H1 (cell line): ENCODE data around the gene SYT17. TPM values are rescaled to one million over a fixed set of nuclear protein-coding genes. Genes with fewer than 3 reads are reported as not detected.

Experiments
- CTCF ChIA-PET: fragments of 300-600 bp; sonication (Branson Sonifier 250); formaldehyde crosslinking; loops from one replicate; lab custom pipeline; 2021; ENCODE audit not compliant: partially characterized antibody; lab: Charles Lee
- POLR2A ChIA-PET: fragments of 300-600 bp; sonication (Branson Sonifier 250); formaldehyde crosslinking; loops from one replicate; lab custom pipeline; 2021; ENCODE audit warnings: inconsistent platforms; ENCODE audit not compliant: partially characterized antibody; lab: Charles Lee
- DNase-seq, 2 experiments: peaks; one replicate each; pipeline versions ENCODE4 v3.0.0 to v3.0.0-alpha.2; 2010 to 2022; ENCODE audit warnings: low spot score in 2 of 2, low read depth in 1 of 2, mixed read lengths in 1 of 2
- FAIRE-seq: peaks from 2 replicates; lab custom pipeline; 2011; peaks lifted over from hg19 to GRCh38; lab: Jason Lieb, UNC
- H2AFZ ChIP-seq: 2 replicates; pipeline ENCODE4 v1.8.1; 2012; ENCODE audit warnings: low read length, inconsistent platforms
- H2AK5ac ChIP-seq: 2 replicates; pipeline ENCODE4 v1.6.1; 2013; ENCODE audit warnings: low read depth, low read length
- H2BK120ac ChIP-seq: replicated peaks from 2 replicates; pipeline ENCODE3; 2013; ENCODE audit warnings: low read depth, low read length, inconsistent platforms
- H2BK12ac ChIP-seq: 2 replicates; pipeline ENCODE4 v1.6.1; 2013; ENCODE audit warnings: low read depth, low read length
- H2BK15ac ChIP-seq: 2 replicates; pipeline ENCODE4 v1.6.1; 2013; ENCODE audit warnings: low read length
- H2BK20ac ChIP-seq: 2 replicates; pipeline ENCODE4 v1.6.1; 2013; ENCODE audit warnings: low read length
- H2BK5ac ChIP-seq: 2 replicates; pipeline ENCODE4 v1.6.1; 2013; ENCODE audit warnings: low read depth, low read length
- H3K14ac ChIP-seq: 2 replicates; pipeline ENCODE4 v1.6.1; 2013; ENCODE audit warnings: inconsistent platforms; ENCODE audit not compliant: insufficient read length
- H3K18ac ChIP-seq: 2 replicates; pipeline ENCODE4 v1.6.1; 2013; ENCODE audit warnings: low read length; ENCODE audit errors: extremely low read depth
- H3K23ac ChIP-seq: 2 replicates; pipeline ENCODE4 v1.6.1; 2013; ENCODE audit warnings: inconsistent platforms; ENCODE audit not compliant: insufficient read length
- H3K23me2 ChIP-seq: 2 replicates; pipeline ENCODE4 v1.6.1; 2013; ENCODE audit warnings: low read depth, low read length
- H3K27ac ChIP-seq: 2 replicates; pipeline ENCODE4 v1.6.1; 2011; ENCODE audit warnings: low read depth, low read length, inconsistent platforms
- H3K27me3 ChIP-seq, 4 experiments: replicated peaks in 1 of 4; 1 replicate in 1 of 4; 2 replicates in 3 of 4; pipeline versions ENCODE4 v1.6.1 to v1.8.1; 2011 to 2013; ENCODE audit warnings: low read length in 3 of 4, mild to moderate bottlenecking in 3 of 4, inconsistent platforms in 2 of 4, mixed read lengths in 2 of 4, moderate library complexity in 1 of 4; ENCODE audit not compliant: control insufficient read depth in 3 of 4, insufficient read depth in 3 of 4; ENCODE audit errors: extremely low read depth in 1 of 4
- H3K36me3 ChIP-seq, 4 experiments: 2 replicates each; pipeline versions ENCODE4 v1.6.1 to v1.8.1; 2011 to 2013; ENCODE audit warnings: mild to moderate bottlenecking in 4 of 4, low read length in 3 of 4, moderate library complexity in 2 of 4, control low read depth in 1 of 4, inconsistent platforms in 1 of 4; ENCODE audit not compliant: insufficient read depth in 4 of 4, control insufficient read depth in 2 of 4
- H3K4ac ChIP-seq: replicated peaks from 2 replicates; pipeline ENCODE3; 2013; ENCODE audit warnings: low read length, low read depth, mixed read lengths, inconsistent platforms; ENCODE audit not compliant: insufficient read length
- H3K4me1 ChIP-seq, 4 experiments: replicated peaks in 1 of 4; 1 replicate in 1 of 4; 2 replicates in 3 of 4; pipeline versions ENCODE4 v1.6.1 to v1.8.1; 2011 to 2013; ENCODE audit warnings: low read length in 3 of 4, inconsistent platforms in 2 of 4, mixed read lengths in 1 of 4; ENCODE audit not compliant: insufficient read depth in 4 of 4, control insufficient read depth in 3 of 4
- H3K4me2 ChIP-seq, 2 experiments: 2 replicates each; pipeline versions ENCODE4 v1.6.1 to v1.8.1; 2011 to 2013; ENCODE audit warnings: low read depth in 2 of 2, low read length in 2 of 2, control low read depth in 1 of 2, inconsistent platforms in 1 of 2, mild to moderate bottlenecking in 1 of 2; ENCODE audit not compliant: insufficient read depth in 1 of 2
- H3K4me3 ChIP-seq, 4 experiments: fragments of 200-600, 300-600 bp in 1 of 4; sonication (generic), shearing (Covaris generic), sonication (Bioruptor Twin) in 1 of 4; 2 replicates each; pipeline versions ENCODE4 v1.5.1 to v1.8.1; 2011 to 2016; ENCODE audit warnings: low read length in 4 of 4, low read depth in 3 of 4, control low read depth in 2 of 4, inconsistent platforms in 2 of 4, mild to moderate bottlenecking in 2 of 4, mixed read lengths in 1 of 4, moderate library complexity in 1 of 4; ENCODE audit not compliant: insufficient read depth in 2 of 4; ENCODE audit errors: extremely low read depth in 1 of 4
- H3K56ac ChIP-seq: replicated peaks from 2 replicates; pipeline ENCODE3; 2013; ENCODE audit warnings: low read depth, mild to moderate bottlenecking, mixed read lengths, low read length, inconsistent platforms; ENCODE audit not compliant: insufficient read length
- H3K79me1 ChIP-seq: 2 replicates; pipeline ENCODE4 v1.6.1; 2013; ENCODE audit warnings: low read depth, low read length, control low read depth
- H3K79me2 ChIP-seq, 2 experiments: 2 replicates each; pipeline versions ENCODE4 v1.6.1 to v1.8.1; 2012 to 2013; ENCODE audit warnings: low read length in 2 of 2, mild to moderate bottlenecking in 2 of 2, inconsistent platforms in 1 of 2; ENCODE audit not compliant: insufficient read depth in 2 of 2, control insufficient read depth in 1 of 2
- H3K9ac ChIP-seq, 4 experiments: replicated peaks in 1 of 4; 1 replicate in 1 of 4; 2 replicates in 3 of 4; pipeline versions ENCODE4 v1.6.1 to v1.8.1; 2011 to 2013; ENCODE audit warnings: low read depth in 3 of 4, low read length in 3 of 4, control low read depth in 2 of 4, mild to moderate bottlenecking in 2 of 4, moderate library complexity in 2 of 4, inconsistent platforms in 1 of 4; ENCODE audit errors: extremely low read depth in 1 of 4
- H3K9me3 ChIP-seq, 2 experiments: 2 replicates each; pipeline versions ENCODE4 v1.6.1 to v1.8.1; 2012 to 2013; ENCODE audit warnings: mild to moderate bottlenecking in 2 of 2, moderate library complexity in 2 of 2, control low read depth in 1 of 2, inconsistent platforms in 1 of 2, low read depth in 1 of 2, low read length in 1 of 2, mixed read lengths in 1 of 2; ENCODE audit not compliant: insufficient read depth in 2 of 2
- H4K20me1 ChIP-seq, 2 experiments: replicated peaks in 1 of 2; 2 replicates each; pipeline versions ENCODE3 to v1.8.1; 2011 to 2013; ENCODE audit warnings: inconsistent platforms in 2 of 2, low read length in 2 of 2, mild to moderate bottlenecking in 1 of 2; ENCODE audit not compliant: insufficient read depth in 2 of 2, control insufficient read depth in 1 of 2
- H4K5ac ChIP-seq: 2 replicates; pipeline ENCODE4 v1.6.1; 2013; ENCODE audit warnings: low read length, low read depth, mixed read lengths, inconsistent platforms; ENCODE audit not compliant: insufficient read length
- H4K8ac ChIP-seq: 2 replicates; pipeline ENCODE4 v1.8.0; 2013; ENCODE audit warnings: mild to moderate bottlenecking, moderate library complexity, low read length, inconsistent platforms; ENCODE audit not compliant: insufficient read depth; ENCODE audit errors: extremely low read depth
- H4K91ac ChIP-seq: replicated peaks from 2 replicates; pipeline ENCODE3; 2013; ENCODE audit warnings: low read length, mixed read lengths, inconsistent platforms; ENCODE audit not compliant: insufficient read length
- BACH1 ChIP-seq: IDR thresholded peaks from 2 replicates; pipeline ENCODE4 v1.6.1; 2012; ENCODE audit warnings: low read length, improper control_type of control experiment
- EP300 ChIP-seq, 2 experiments: IDR thresholded peaks; 1 replicate in 1 of 2; 2 replicates in 1 of 2; pipeline ENCODE4 v1.6.1; 2011 to 2012; ENCODE audit warnings: low read depth in 2 of 2, low read length in 2 of 2, mild to moderate bottlenecking in 2 of 2, borderline replicate concordance in 1 of 2, inconsistent platforms in 1 of 2, moderate library complexity in 1 of 2
- GTF2F1 ChIP-seq: IDR thresholded peaks from 2 replicates; pipeline ENCODE4 v1.6.1; 2012; ENCODE audit warnings: low read depth, low read length, improper control_type of control experiment, borderline replicate concordance
- JUN ChIP-seq: IDR thresholded peaks from 2 replicates; pipeline ENCODE4 v1.6.1; 2011; ENCODE audit warnings: low read depth, mild to moderate bottlenecking, improper control_type of control experiment, low read length
- PHF8 ChIP-seq: fragments of 200-600 bp; sonication (generic); conservative IDR thresholded peaks from 2 replicates; pipeline ENCODE4 v1.7.1; 2012; ENCODE audit warnings: low read depth, mild to moderate bottlenecking, inconsistent platforms, low read length, moderate library complexity
- RXRA ChIP-seq: IDR thresholded peaks from 2 replicates; pipeline ENCODE4 v1.6.1; 2011; ENCODE audit warnings: low read depth, mild to moderate bottlenecking, low read length, moderate library complexity; ENCODE audit not compliant: insufficient read depth
- SAP30 ChIP-seq: fragments of 300-600 bp; sonication (generic); IDR thresholded peaks from 2 replicates; pipeline ENCODE4 v1.7.1; 2012; ENCODE audit warnings: low read length, moderate library complexity, mild to moderate bottlenecking, inconsistent platforms; ENCODE audit not compliant: insufficient read depth, insufficient replicate concordance
- SRF ChIP-seq: IDR thresholded peaks from 2 replicates; pipeline ENCODE4 v1.6.1; 2011; ENCODE audit warnings: mild to moderate bottlenecking, low read depth, low read length, moderate library complexity
- WGBS, 2 experiments: shearing (Covaris generic) in 1 of 2; methylation state at CpG; one replicate each; pipeline versions ENCODE4 v1.1.6 to v1.1.7; 2013 to 2015; ENCODE audit warnings: low lambda C conversion rate in 2 of 2, mixed read lengths in 2 of 2, inconsistent platforms in 1 of 2, low coverage in 1 of 2, missing lambda C conversion rate in 1 of 2; ENCODE audit not compliant: insufficient replicate concordance in 2 of 2, insufficient coverage in 1 of 2, insufficient read length in 1 of 2; ENCODE audit errors: extremely low coverage in 1 of 2, missing lambda C conversion rate in 1 of 2; 5-methylcytosine and 5-hydroxymethylcytosine counted together
- polyA plus RNA-seq, 7 experiments: library from polyadenylated mRNA; depleted of rRNA in 3 of 7; stranded (reverse) in 5 of 7; unstranded in 2 of 7; fragments of >200 nt in 5 of 7; fragments of 200-250 nt in 2 of 7; gene quantifications; 1 replicate in 5 of 7; 2 replicates in 1 of 7; 4 replicates in 1 of 7; pipeline versions ENCODE4 v1.2.1 to v1.2.3, GENCODE V29; 2011 to 2013; ENCODE audit warnings: missing spikeins in 2 of 7, mixed read lengths in 2 of 7
- total RNA-seq: library from RNA; stranded (reverse); fragmentation: NEBNext Ultra II Directional; extraction: Animal tissue kit (Norgen Biotek cat#: 25700); gene quantifications from 2 replicates; pipeline ENCODE4 v1.2.1, GENCODE V29; 2021
- TF ChIP-seq, protein P1 (sequence below), 3 experiments: IDR thresholded peaks; 1 replicate in 2 of 3; 2 replicates in 1 of 3; pipeline versions ENCODE4 v1.5.1 to v1.6.1; 2011; ENCODE audit warnings: low read length in 3 of 3, mild to moderate bottlenecking in 3 of 3, inconsistent platforms in 2 of 3, low read depth in 1 of 3, moderate library complexity in 1 of 3; ENCODE audit not compliant: insufficient read depth in 1 of 3; ENCODE audit errors: control extremely low read depth in 1 of 3

Gene SYT17
- total and polyA plus RNA-seq, 2 of the 8 experiments (the other 6 are each of a cell fraction or from before 2014, with no cell fraction given), result 5.8 to 18.1 TPM

DNA sequence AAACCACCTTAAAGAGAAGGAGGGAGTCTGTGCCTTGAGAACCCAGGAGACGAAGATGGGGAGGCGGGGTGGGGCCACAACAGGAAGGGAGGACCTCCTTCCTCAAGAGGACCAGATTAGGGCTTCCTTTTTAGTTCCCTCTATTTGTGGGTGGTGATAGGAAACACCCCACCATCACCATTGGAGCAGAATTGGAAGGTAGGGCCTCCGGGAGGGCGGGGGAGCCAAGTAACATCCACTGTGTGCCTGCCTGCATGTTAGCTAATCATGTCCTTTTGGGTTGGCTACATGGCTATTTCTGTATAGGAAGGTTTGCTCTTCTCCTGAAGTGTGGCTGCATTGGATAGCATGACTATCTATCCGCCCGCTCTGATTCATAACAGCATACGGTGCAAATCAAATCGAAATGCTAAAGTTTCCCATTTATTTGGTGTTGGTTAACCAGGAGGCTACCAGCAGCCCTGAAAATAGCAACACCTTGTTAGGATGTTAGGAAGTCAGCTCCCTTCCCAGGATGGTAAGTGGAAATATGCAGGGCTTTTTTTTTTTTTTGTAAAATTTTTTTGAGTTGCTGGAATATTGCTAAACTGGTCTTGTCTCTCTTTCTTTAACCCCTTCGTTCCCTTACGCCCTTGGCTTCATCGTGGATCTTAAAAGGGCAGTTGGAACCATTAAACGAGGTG is 4.2 kb downstream of the SYT17 start:
- no peak overlapping the region for H4K91ac ChIP-seq
- H3K9me3 ChIP-seq, result no peaks in the 10 kb centered on the region
- no peak overlapping the region for H3K18ac ChIP-seq
- CTCF ChIA-PET, result interaction anchor here (0.6 kb wide), 1 partner anchor 253 kb away, joined by 3 read pairs; no protein-coding TSS in a partner anchor
- no peaks in the 10 kb centered on the region for H3K79me1 ChIP-seq
- POLR2A ChIA-PET, result interaction anchor here (0.6 kb wide), 2 partner anchors 15 to 39 kb away, joined by 3 to 4 read pairs; no protein-coding TSS in a partner anchor
- no peak overlapping the region for H3K23ac ChIP-seq
- no peak for FAIRE-seq
- no peaks in the 10 kb centered on the region for H3K79me2 ChIP-seq
- H3K56ac ChIP-seq, result no peak overlapping the region
- H2BK5ac ChIP-seq, result no peak overlapping the region
- H3K4ac ChIP-seq, result no peak overlapping the region
- H3K9ac ChIP-seq, result no peak overlapping the region
- no peak overlapping the region for H2AFZ ChIP-seq
- H3K4me1 ChIP-seq, result peaks cover 0 to 2% (median 2%) of the 10 kb centered on the region in 4 experiments; a peak in 3 of 7 replicates
- no peak overlapping the region for H2BK15ac ChIP-seq
- no peaks in the 10 kb centered on the region for H3K36me3 ChIP-seq
- H4K20me1 ChIP-seq, result no peaks in the 10 kb centered on the region
- no peak overlapping the region for H3K4me3 ChIP-seq
- no peak overlapping the region for H2BK20ac ChIP-seq
- no peak overlapping the region for H3K27ac ChIP-seq
- H3K14ac ChIP-seq, result no peak overlapping the region
- H4K8ac ChIP-seq, result no peak overlapping the region
- H2AK5ac ChIP-seq, result no peak overlapping the region
- H4K5ac ChIP-seq, result no peak overlapping the region
- H2BK120ac ChIP-seq, result no peak overlapping the region
- no peak overlapping the region for H3K4me2 ChIP-seq
- 90% methylated on average over 12 of the region's 12 CpGs; no CpG with 5 or more reads in 1 of the 2 experiments for WGBS, 2 experiments
- peaks cover 0 to 21% (median 15%) of the 10 kb centered on the region in 4 experiments; a peak in 5 of 7 replicates for H3K27me3 ChIP-seq
- H2BK12ac ChIP-seq, result no peak overlapping the region
- no peak for DNase-seq
- peaks cover 3% of the 10 kb centered on the region; the same call in 1 of the 2 replicates for H3K23me2 ChIP-seq
- TF ChIP-seq PHF8 (no peak), SRF (no peak), RXRA (no peak), EP300 (IDR thresholded peaks at IDR 0.05; ENCODE audit: borderline replicate concordance in 1 of 2, low read depth in 2 of 2, low read length in 2 of 2) (no peak), JUN (no peak), GTF2F1 (no peak), BACH1 (no peak), SAP30 (no peak)
- TF ChIP-seq, protein P1, sequence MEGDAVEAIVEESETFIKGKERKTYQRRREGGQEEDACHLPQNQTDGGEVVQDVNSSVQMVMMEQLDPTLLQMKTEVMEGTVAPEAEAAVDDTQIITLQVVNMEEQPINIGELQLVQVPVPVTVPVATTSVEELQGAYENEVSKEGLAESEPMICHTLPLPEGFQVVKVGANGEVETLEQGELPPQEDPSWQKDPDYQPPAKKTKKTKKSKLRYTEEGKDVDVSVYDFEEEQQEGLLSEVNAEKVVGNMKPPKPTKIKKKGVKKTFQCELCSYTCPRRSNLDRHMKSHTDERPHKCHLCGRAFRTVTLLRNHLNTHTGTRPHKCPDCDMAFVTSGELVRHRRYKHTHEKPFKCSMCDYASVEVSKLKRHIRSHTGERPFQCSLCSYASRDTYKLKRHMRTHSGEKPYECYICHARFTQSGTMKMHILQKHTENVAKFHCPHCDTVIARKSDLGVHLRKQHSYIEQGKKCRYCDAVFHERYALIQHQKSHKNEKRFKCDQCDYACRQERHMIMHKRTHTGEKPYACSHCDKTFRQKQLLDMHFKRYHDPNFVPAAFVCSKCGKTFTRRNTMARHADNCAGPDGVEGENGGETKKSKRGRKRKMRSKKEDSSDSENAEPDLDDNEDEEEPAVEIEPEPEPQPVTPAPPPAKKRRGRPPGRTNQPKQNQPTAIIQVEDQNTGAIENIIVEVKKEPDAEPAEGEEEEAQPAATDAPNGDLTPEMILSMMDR (IDR thresholded peaks at IDR 0.05; ENCODE audit: control extremely low read depth in 1 of 3, insufficient read depth in 1 of 3, low read depth in 1 of 3, low read length in 3 of 3), result no peak
